Heart left ventricle (tissue), 13 donors: ENCODE results near the gene SAP30BP.

Experiments used
- POLR2A ChIP-seq, 2 donors: fragments of 450-650 bp; IDR thresholded peaks; one replicate each; pipeline ENCODE4 v1.6.1; 2017; ENCODE audit warnings: antibody characterized with exemption in 2 of 2, mild to moderate bottlenecking in 2 of 2, moderate library complexity in 2 of 2
- TF ChIP-seq, protein P1 (sequence below), 12 donors: fragments of 200-600 bp; sonication (generic) in 4 of 12; IDR thresholded peaks; one replicate each; pipeline versions ENCODE4 v1.5.0 to v1.8.0; 2018 to 2022; ENCODE audit warnings: antibody characterized with exemption in 12 of 12, mild to moderate bottlenecking in 5 of 12
- donor health status: ischemic (EF 13 %, LVEDD 7.1; RV severe dilation, severe dysfunction).
- donor health status: DM: no; HTN: yes; CAD: no.
- donor health status: DM: no; HTN: no; CAD: no.
- donor health status: ischemic (EF 25% LVEDD 6.9; RV normal size, moderate dysfunction).
- donor health status: ischemic (EF 25% LVEDD 5.7; RV mildly dilated, moderate dysfunction).
- donor health status: ischemic (EF 35%, LVEDD 5.7; RV mildly dilated, moderate dysfunction).
- donor health status: nonischemic (EF 11% LVEDD 7.7; RV severe dilation, severe dysfunction).
- donor health status: DM: yes; HTN: yes; CAD: no.
- donor health status: PGD.
- donor health status: ischemic (EF 29% LVEDD 5.4; RV normal size, mild dysfunction).
- donor health status: nonischemic (EF 23%, LVEDD 6.1; RV moderate dilation, normal function).

DNA sequence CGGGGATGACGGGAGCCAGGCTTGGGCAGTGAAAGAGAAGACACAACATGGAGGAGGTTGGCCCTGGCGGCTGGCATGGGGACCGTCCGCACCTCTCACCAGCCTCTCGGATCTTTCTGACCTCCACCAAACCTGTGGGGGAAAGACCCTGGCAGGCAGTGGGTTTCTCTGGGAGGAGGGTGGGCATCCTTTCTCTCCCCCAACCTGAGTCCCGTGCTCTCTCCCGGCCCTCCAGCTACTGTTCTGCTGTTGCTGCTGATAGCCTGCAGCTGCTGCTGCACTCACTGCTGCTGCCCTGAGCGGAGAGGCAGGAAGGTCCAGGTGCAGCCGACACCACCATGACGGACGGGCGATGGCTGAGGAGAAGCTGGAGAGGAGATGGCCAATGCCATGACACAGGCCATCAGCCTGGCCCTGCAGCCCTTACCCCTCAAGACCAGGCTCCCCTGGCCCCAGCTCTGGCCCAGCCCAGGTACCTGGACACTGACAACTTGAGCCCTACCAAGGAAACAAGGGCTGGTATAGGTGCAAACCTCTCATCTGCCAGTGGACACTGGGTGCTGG lies 26.5 kb upstream of the SAP30BP start:
- TF ChIP-seq, protein P1, sequence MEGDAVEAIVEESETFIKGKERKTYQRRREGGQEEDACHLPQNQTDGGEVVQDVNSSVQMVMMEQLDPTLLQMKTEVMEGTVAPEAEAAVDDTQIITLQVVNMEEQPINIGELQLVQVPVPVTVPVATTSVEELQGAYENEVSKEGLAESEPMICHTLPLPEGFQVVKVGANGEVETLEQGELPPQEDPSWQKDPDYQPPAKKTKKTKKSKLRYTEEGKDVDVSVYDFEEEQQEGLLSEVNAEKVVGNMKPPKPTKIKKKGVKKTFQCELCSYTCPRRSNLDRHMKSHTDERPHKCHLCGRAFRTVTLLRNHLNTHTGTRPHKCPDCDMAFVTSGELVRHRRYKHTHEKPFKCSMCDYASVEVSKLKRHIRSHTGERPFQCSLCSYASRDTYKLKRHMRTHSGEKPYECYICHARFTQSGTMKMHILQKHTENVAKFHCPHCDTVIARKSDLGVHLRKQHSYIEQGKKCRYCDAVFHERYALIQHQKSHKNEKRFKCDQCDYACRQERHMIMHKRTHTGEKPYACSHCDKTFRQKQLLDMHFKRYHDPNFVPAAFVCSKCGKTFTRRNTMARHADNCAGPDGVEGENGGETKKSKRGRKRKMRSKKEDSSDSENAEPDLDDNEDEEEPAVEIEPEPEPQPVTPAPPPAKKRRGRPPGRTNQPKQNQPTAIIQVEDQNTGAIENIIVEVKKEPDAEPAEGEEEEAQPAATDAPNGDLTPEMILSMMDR (IDR thresholded peaks at IDR 0.05): no peak
- TF ChIP-seq POLR2A (IDR thresholded peaks at IDR 0.05): no peak
